GM23338 (cell line): Measurements from ENCODE around the gene LGALS13. TPM values are rescaled to one million over a fixed set of nuclear protein-coding genes. Genes with fewer than 3 reads are reported as not detected.

ENCODE experiments used
- JUNB ChIP-seq: IDR thresholded peaks from one replicate; pipeline ENCODE4 v1.6.1; 2016; ENCODE audit warnings: antibody characterized with exemption; ENCODE audit not compliant: unreplicated experiment
- polyA plus RNA-seq: library from polyadenylated mRNA; unstranded; fragments of >200 nt; fragmentation: Nextera tagmentation; extraction: Ambion mirVana; gene quantifications from 2 replicates; pipeline ENCODE4 v1.2.1, GENCODE V29; 2016
- small RNA-seq: library from RNA; depleted of rRNA; stranded (forward); fragments of <200 nt; gene quantifications from one replicate; pipeline ENCODE3, GENCODE V24; 2014; ENCODE audit warnings: low replicate concordance
- total RNA-seq: library from RNA; depleted of rRNA; stranded (reverse); fragments of >200 nt; shearing (Covaris generic); gene quantifications from 2 replicates; pipeline ENCODE4 v1.2.3, GENCODE V29; 2014; rRNA removed

Gene LGALS13
- total and polyA plus RNA-seq, 2 experiments from 2014 or later = not detected

DNA sequence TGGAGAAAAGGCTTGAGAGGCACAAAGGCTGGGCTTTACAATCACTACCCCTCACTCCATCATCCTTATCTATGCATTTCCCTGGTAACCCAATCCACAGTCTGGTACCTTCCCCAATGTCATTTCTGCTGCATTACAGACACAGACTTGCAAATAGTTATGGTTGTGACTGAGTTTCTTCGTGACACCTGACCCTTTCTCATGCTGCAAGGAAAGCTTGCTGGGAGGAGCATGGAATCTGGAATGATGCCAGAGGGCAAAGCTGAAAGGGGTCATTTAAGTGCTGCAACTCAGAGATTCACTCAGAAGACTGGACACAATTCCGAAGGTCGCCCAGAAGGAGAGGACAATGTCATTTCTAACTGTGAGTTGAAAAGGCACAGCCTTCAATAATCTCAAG, 53.3 kb downstream of the LGALS13 start, which contains the start of gene LGALS16 (continued):
- TF ChIP-seq JUNB = no peak

Small RNA genes within 50 kb of the gene (small RNA-seq; reads per million reads assigned to genes)
- gene AC005176.2 (not detected), gene RPS29P24 (not detected), gene RPS29P25 (not detected), gene RPS29P26 (not detected), gene RPS29P30 (not detected)

Other genes starting within 250 kb of the LGALS13 start
- 24.6 and 47.3 TPM in 2 replicates for gene PAF1, start 211.4 kb upstream of the LGALS13 start, total RNA-seq
- gene PAF1, start 211.4 kb upstream of the LGALS13 start, polyA plus RNA-seq = 21.3 and 22.1 TPM in 2 replicates
- gene MED29, start 211.1 kb upstream of the LGALS13 start, total RNA-seq = 62.0 and 63.0 TPM in 2 replicates
- 26.1 and 27.5 TPM in 2 replicates for gene MED29, start 211.1 kb upstream of the LGALS13 start, polyA plus RNA-seq
- gene ZFP36, start 195.7 kb upstream of the LGALS13 start, total RNA-seq = 9.5 and 10.6 TPM in 2 replicates
- 27.5 and 27.7 TPM in 2 replicates for gene ZFP36, start 195.7 kb upstream of the LGALS13 start, polyA plus RNA-seq
- gene PLEKHG2, start 189.9 kb upstream of the LGALS13 start, total RNA-seq = 35.2 and 41.3 TPM in 2 replicates
- gene PLEKHG2, start 189.9 kb upstream of the LGALS13 start, polyA plus RNA-seq = 15.5 and 16.2 TPM in 2 replicates
- 106 and 207 TPM in 2 replicates for gene RPS16, start 166.6 kb upstream of the LGALS13 start, total RNA-seq
- 1,901 and 2,135 TPM in 2 replicates for gene RPS16, start 166.6 kb upstream of the LGALS13 start, polyA plus RNA-seq
- gene SUPT5H, start 156.9 kb upstream of the LGALS13 start, total RNA-seq = 75.0 and 108 TPM in 2 replicates
- gene SUPT5H, start 156.9 kb upstream of the LGALS13 start, polyA plus RNA-seq = 144 and 150 TPM in 2 replicates
- 119 and 120 TPM in 2 replicates for gene TIMM50, start 121.7 kb upstream of the LGALS13 start, total RNA-seq
- gene TIMM50, start 121.7 kb upstream of the LGALS13 start, polyA plus RNA-seq = 139 and 145 TPM in 2 replicates
- gene DLL3, start 103.6 kb upstream of the LGALS13 start, total RNA-seq = 15.6 and 19.1 TPM in 2 replicates
- 9.8 and 9.9 TPM in 2 replicates for gene DLL3, start 103.6 kb upstream of the LGALS13 start, polyA plus RNA-seq
- 8.7 and 13.8 TPM in 2 replicates for gene SELENOV, start 87.4 kb upstream of the LGALS13 start, total RNA-seq
- gene SELENOV, start 87.4 kb upstream of the LGALS13 start, polyA plus RNA-seq = 8.0 and 12.4 TPM in 2 replicates
- 2.5 and 4.7 TPM in 2 replicates for gene EID2B, start 69.7 kb upstream of the LGALS13 start, total RNA-seq
- gene EID2B, start 69.7 kb upstream of the LGALS13 start, polyA plus RNA-seq = 4.1 and 4.6 TPM in 2 replicates
- 22.8 and 25.2 TPM in 2 replicates for gene EID2, start 62.4 kb upstream of the LGALS13 start, total RNA-seq
- gene EID2, start 62.4 kb upstream of the LGALS13 start, polyA plus RNA-seq = 24.4 and 24.6 TPM in 2 replicates
- gene LGALS16, start 53.4 kb downstream of the LGALS13 start, total RNA-seq = not detected in 2 replicates
- not detected in 2 replicates for gene LGALS16, start 53.4 kb downstream of the LGALS13 start, polyA plus RNA-seq
- not detected in 2 replicates for gene LGALS14, start 102.0 kb downstream of the LGALS13 start, total RNA-seq
- not detected in 2 replicates for gene LGALS14, start 102.0 kb downstream of the LGALS13 start, polyA plus RNA-seq
- not detected in 2 replicates for gene CLC, start 135.5 kb downstream of the LGALS13 start, total RNA-seq
- gene CLC, start 135.5 kb downstream of the LGALS13 start, polyA plus RNA-seq = 0.63 TPM in 1 of 2 replicates, not detected in the other
- gene LEUTX, start 176.3 kb downstream of the LGALS13 start, total RNA-seq = not detected in 2 replicates
- 0.47 TPM in 1 of 2 replicates, not detected in the other for gene LEUTX, start 176.3 kb downstream of the LGALS13 start, polyA plus RNA-seq
- gene DYRK1B, start 231.6 kb downstream of the LGALS13 start, total RNA-seq = 8.6 and 8.9 TPM in 2 replicates
- 6.5 and 7.2 TPM in 2 replicates for gene DYRK1B, start 231.6 kb downstream of the LGALS13 start, polyA plus RNA-seq
- gene FBL, start 243.9 kb downstream of the LGALS13 start, total RNA-seq = 403 and 426 TPM in 2 replicates
- 553 and 579 TPM in 2 replicates for gene FBL, start 243.9 kb downstream of the LGALS13 start, polyA plus RNA-seq